A673 (cell line): ENCODE data around the gene LYPD3. TPM values are rescaled to one million over a fixed set of nuclear protein-coding genes. Genes with fewer than 3 reads are reported as not detected.
A peak's percentile ranks its signal among the peaks of the same experiment; 100 is the strongest.

Experiments used
- BruUV-seq: library from RNA; stranded (reverse); fragments of 400-500 nt; replicated peaks from 2 replicates; lab custom pipeline; 2021; lab: Mats Ljungman, UMichigan
- CTCF ChIA-PET: fragments of 300-600 bp; sonication (Branson Sonifier 250); formaldehyde crosslinking; loops from one replicate; lab custom pipeline; 2022; ENCODE audit warnings: antibody characterized with exemption; lab: Charles Lee
- POLR2A ChIA-PET: fragments of 300-600 bp; sonication (Branson Sonifier 250); formaldehyde crosslinking; loops from one replicate; lab custom pipeline; 2022; ENCODE audit warnings: antibody characterized with exemption; ENCODE audit not compliant: low non-redundant PET; lab: Charles Lee
- DNase-seq: peaks from one replicate; pipeline ENCODE4 v3.0.0-alpha.2; 2015; ENCODE audit warnings: low spot score
- H3K27ac ChIP-seq: fragments of 200-600 bp; sonication (generic); 2 replicates; pipeline ENCODE4 v1.5.1; 2016; ENCODE audit warnings: mixed run types, low read depth, mild to moderate bottlenecking, mixed read lengths, antibody characterized with exemption, low read length; ENCODE audit not compliant: poor library complexity, severe bottlenecking
- H3K27me3 ChIP-seq: fragments of 200-600 bp; sonication (generic); replicated peaks from 2 replicates; pipeline ENCODE4 v1.6.1; 2017; ENCODE audit warnings: mixed run types, low read depth, mild to moderate bottlenecking, mixed read lengths, antibody characterized with exemption, low read length; ENCODE audit not compliant: insufficient read depth, poor library complexity
- H3K36me3 ChIP-seq: fragments of 200-600 bp; sonication (generic); 2 replicates; pipeline ENCODE4 v1.6.1; 2016; ENCODE audit warnings: mixed run types, mild to moderate bottlenecking, mixed read lengths, antibody characterized with exemption, low read length; ENCODE audit not compliant: insufficient read depth, poor library complexity, severe bottlenecking
- H3K4me1 ChIP-seq: fragments of 200-600 bp; sonication (generic); 2 replicates; pipeline ENCODE4 v1.6.1; 2017; ENCODE audit warnings: mixed run types, mild to moderate bottlenecking, mixed read lengths, antibody characterized with exemption, low read length; ENCODE audit not compliant: insufficient read depth, poor library complexity, severe bottlenecking
- H3K4me3 ChIP-seq: fragments of 200-600 bp; sonication (generic); 2 replicates; pipeline ENCODE4 v1.5.1; 2016; ENCODE audit warnings: low read depth, mixed run types, mild to moderate bottlenecking, mixed read lengths, low read length; ENCODE audit not compliant: poor library complexity, severe bottlenecking
- H3K9me3 ChIP-seq: fragments of 200-600 bp; sonication (generic); 2 replicates; pipeline ENCODE4 v1.6.1; 2016; ENCODE audit warnings: mixed run types, low read depth, mild to moderate bottlenecking, mixed read lengths, antibody characterized with exemption, low read length; ENCODE audit not compliant: poor library complexity, severe bottlenecking
- EZH2 ChIP-seq: fragments of 200-600 bp; sonication (generic); IDR thresholded peaks from 2 replicates; pipeline ENCODE4 v1.6.1; 2017; ENCODE audit warnings: borderline replicate concordance, low read depth, mild to moderate bottlenecking, mixed read lengths, antibody characterized with exemption, low read length; ENCODE audit not compliant: poor library complexity, severe bottlenecking
- intact Hi-C: fragments of 100-400 bp; cut with micrococcal nuclease; formaldehyde crosslinking; loops from one replicate; pipeline ENCODE4 v1.10.0; 2022; ENCODE audit not compliant: unreplicated experiment
- total RNA-seq: library from RNA; stranded (reverse); gene quantifications from 2 replicates; pipeline ENCODE4 v1.2.3, GENCODE V29; 2021
- TF ChIP-seq, protein P1 (sequence below): fragments of 300-800, 200-600 bp; sonication (generic); conservative IDR thresholded peaks from 2 replicates; pipeline ENCODE4 v1.5.1; 2017; ENCODE audit warnings: low read depth, mild to moderate bottlenecking, antibody characterized with exemption, low read length, moderate library complexity, mixed read lengths

LYPD3 gene
- total RNA-seq, 1 experiment from 2014 or later = 0.21 TPM

DNA sequence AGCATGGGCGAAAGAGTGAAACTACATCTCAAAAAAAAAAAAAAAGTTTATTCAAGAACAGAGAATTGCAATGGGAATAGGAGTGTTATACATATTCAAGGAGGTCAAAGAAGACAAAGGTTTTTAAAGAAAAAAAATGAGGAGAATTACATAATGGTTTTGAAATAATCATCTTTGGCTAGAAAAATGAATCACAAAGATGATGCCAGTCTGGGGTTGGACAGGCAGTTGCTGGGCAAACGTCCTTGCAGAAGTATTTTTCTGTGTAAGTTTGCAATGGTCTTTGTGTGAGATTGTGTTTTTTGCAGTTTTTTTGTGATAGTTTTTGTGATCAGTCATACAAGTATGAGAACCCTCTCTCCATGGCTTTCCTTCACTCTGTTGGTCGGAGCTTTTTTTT lies 23.7 kb downstream of the LYPD3 start:
- H3K9me3 ChIP-seq = no peaks in the 10 kb centered on the region
- TF ChIP-seq, protein P1, sequence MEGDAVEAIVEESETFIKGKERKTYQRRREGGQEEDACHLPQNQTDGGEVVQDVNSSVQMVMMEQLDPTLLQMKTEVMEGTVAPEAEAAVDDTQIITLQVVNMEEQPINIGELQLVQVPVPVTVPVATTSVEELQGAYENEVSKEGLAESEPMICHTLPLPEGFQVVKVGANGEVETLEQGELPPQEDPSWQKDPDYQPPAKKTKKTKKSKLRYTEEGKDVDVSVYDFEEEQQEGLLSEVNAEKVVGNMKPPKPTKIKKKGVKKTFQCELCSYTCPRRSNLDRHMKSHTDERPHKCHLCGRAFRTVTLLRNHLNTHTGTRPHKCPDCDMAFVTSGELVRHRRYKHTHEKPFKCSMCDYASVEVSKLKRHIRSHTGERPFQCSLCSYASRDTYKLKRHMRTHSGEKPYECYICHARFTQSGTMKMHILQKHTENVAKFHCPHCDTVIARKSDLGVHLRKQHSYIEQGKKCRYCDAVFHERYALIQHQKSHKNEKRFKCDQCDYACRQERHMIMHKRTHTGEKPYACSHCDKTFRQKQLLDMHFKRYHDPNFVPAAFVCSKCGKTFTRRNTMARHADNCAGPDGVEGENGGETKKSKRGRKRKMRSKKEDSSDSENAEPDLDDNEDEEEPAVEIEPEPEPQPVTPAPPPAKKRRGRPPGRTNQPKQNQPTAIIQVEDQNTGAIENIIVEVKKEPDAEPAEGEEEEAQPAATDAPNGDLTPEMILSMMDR = no peak
- no peak for TF ChIP-seq EZH2
- H3K27ac ChIP-seq = no peak overlapping the region
- no peaks in the 10 kb centered on the region for H3K4me1 ChIP-seq
- POLR2A ChIA-PET = no interaction called here
- H3K36me3 ChIP-seq = no peaks in the 10 kb centered on the region
- no TSS peak for BruUV-seq
- no peak for DNase-seq
- H3K4me3 ChIP-seq = no peak overlapping the region
- intact Hi-C loops = loop anchor here (10.0 kb wide), 1 partner anchor 363 kb away; the partner anchor contains the start of gene LYPD5
- CTCF ChIA-PET = no interaction called here
- H3K27me3 ChIP-seq = no peaks in the 10 kb centered on the region

DNA sequence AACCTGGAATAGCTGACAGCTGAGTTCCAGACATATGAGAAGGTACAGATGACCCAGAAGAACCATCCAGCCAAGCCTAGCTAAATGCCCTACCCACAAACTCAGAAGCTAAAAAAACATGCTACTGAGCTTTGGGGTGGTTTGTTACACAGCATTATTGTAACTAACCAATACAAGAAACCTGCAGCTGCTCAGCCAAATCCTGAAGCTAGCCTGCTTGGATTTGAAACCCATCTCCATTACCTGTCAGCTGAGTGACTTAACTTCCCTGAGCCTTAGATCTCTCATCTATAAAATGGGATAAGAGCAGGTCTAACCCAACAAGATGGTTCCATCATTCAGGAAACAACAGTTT lies 25.7 kb downstream of the LYPD3 start:
- BruUV-seq = no TSS peak
- no peaks in the 10 kb centered on the region for H3K27me3 ChIP-seq
- no peaks in the 10 kb centered on the region for H3K36me3 ChIP-seq
- no peak for TF ChIP-seq EZH2
- TF ChIP-seq, protein P1 = no peak
- CTCF ChIA-PET = interaction anchor here (1.5 kb wide), 1 partner anchor 7 kb away, joined by 5 read pairs; no protein-coding TSS in a partner anchor
- H3K9me3 ChIP-seq = no peaks in the 10 kb centered on the region
- H3K4me3 ChIP-seq = no peak overlapping the region
- intact Hi-C loops = loop anchor here (10.0 kb wide), 1 partner anchor 365 kb away; the partner anchor contains the start of gene LYPD5
- H3K4me1 ChIP-seq = no peaks in the 10 kb centered on the region
- POLR2A ChIA-PET = no interaction called here
- H3K27ac ChIP-seq = no peak overlapping the region
- no peak for DNase-seq

DNA sequence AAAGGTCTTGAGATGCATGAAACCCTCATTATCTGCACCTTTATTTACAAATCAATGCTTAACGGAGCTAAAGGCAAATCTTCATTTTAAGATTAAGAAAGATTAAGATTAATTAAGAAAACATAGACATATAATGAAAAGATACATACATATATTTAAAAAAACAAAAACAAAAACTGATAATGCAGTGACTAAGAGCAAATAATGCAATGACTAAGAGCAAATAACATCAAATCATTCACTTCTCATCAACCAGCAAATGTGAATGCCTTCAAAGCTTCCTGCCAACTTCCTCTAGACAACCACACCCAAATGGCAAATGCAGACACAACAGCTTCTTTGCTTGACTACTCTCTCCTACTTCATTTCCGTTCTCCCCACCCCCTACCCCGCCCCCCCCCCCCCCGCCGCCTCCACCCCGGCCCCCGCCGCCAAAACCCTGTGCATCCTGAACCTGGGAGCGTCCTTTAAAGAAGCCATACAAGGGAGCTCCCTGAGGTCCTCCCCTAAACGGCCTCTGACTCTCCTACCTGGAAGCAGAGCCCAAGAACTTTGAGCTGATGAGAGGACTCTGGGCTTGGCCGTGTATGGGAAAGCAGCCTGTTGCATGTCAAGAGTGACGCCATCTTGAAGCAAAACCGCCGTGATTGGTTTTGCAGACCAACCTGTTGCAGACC lies 26.2 kb downstream of the LYPD3 start:
- H3K9me3 ChIP-seq = no peaks in the 10 kb centered on the region
- no peaks in the 10 kb centered on the region for H3K4me1 ChIP-seq
- intact Hi-C loops = no loop called here
- ChIA-PET CTCF (interaction anchor here (0.6 to 1.5 kb wide), 2 partner anchors 8 to 546 kb away, joined by 5 to 8 read pairs; no protein-coding TSS in a partner anchor), POLR2A (no interaction called here)
- peak; percentile 54 for DNase-seq
- no peak overlapping the region for H3K27ac ChIP-seq
- no peak for TF ChIP-seq EZH2
- TF ChIP-seq, protein P1 = no peak
- no peaks in the 10 kb centered on the region for H3K36me3 ChIP-seq
- no TSS peak for BruUV-seq
- H3K27me3 ChIP-seq = no peaks in the 10 kb centered on the region
- H3K4me3 ChIP-seq = no peak overlapping the region
